ENCODE data around the gene ENSA.

DNA sequence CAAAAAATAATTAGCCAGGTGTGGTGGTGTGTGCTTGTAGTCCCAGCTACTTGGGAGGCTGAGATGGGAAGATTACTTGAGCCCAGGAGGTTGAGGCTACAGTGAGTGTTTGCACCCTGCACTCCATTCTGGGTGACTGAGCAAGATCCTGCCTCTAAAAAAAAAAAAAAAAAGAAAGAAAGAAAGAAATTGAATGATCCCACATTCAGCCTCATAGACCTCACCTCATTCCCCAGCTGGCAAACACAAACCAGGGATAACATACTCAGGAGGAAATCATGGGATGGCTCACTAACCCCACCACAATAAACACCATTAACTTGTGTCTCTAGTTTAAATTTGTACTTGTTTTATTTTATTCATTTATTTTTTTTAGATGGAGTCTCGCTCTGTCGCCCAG, 8.5 kb downstream of the ENSA start:
- TF ChIP-seq, protein P1, sequence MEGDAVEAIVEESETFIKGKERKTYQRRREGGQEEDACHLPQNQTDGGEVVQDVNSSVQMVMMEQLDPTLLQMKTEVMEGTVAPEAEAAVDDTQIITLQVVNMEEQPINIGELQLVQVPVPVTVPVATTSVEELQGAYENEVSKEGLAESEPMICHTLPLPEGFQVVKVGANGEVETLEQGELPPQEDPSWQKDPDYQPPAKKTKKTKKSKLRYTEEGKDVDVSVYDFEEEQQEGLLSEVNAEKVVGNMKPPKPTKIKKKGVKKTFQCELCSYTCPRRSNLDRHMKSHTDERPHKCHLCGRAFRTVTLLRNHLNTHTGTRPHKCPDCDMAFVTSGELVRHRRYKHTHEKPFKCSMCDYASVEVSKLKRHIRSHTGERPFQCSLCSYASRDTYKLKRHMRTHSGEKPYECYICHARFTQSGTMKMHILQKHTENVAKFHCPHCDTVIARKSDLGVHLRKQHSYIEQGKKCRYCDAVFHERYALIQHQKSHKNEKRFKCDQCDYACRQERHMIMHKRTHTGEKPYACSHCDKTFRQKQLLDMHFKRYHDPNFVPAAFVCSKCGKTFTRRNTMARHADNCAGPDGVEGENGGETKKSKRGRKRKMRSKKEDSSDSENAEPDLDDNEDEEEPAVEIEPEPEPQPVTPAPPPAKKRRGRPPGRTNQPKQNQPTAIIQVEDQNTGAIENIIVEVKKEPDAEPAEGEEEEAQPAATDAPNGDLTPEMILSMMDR (IDR thresholded peaks at IDR 0.05), result no peak
- TF ChIP-seq, protein P2, sequence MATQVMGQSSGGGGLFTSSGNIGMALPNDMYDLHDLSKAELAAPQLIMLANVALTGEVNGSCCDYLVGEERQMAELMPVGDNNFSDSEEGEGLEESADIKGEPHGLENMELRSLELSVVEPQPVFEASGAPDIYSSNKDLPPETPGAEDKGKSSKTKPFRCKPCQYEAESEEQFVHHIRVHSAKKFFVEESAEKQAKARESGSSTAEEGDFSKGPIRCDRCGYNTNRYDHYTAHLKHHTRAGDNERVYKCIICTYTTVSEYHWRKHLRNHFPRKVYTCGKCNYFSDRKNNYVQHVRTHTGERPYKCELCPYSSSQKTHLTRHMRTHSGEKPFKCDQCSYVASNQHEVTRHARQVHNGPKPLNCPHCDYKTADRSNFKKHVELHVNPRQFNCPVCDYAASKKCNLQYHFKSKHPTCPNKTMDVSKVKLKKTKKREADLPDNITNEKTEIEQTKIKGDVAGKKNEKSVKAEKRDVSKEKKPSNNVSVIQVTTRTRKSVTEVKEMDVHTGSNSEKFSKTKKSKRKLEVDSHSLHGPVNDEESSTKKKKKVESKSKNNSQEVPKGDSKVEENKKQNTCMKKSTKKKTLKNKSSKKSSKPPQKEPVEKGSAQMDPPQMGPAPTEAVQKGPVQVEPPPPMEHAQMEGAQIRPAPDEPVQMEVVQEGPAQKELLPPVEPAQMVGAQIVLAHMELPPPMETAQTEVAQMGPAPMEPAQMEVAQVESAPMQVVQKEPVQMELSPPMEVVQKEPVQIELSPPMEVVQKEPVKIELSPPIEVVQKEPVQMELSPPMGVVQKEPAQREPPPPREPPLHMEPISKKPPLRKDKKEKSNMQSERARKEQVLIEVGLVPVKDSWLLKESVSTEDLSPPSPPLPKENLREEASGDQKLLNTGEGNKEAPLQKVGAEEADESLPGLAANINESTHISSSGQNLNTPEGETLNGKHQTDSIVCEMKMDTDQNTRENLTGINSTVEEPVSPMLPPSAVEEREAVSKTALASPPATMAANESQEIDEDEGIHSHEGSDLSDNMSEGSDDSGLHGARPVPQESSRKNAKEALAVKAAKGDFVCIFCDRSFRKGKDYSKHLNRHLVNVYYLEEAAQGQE (IDR thresholded peaks at IDR 0.05; ENCODE audit: insufficient read depth in 1 of 2, low read depth in 2 of 2, low read length in 1 of 2), result no peak
- no peak for TF ChIP-seq POLR2AphosphoS5 (IDR thresholded peaks at IDR 0.05; ENCODE audit: low read depth, low read length)

Data from Panc1 (cell line).